ENCODE results near the gene BUD13.
"Not testable (repeated sequence)": the region's sequence is repeated elsewhere in the genome, so short reads cannot be mapped to it uniquely, and the experiment has no call there.

Gene BUD13

GRCh38 chr11:116813170-116813569 lies 40.4 kb upstream of the BUD13 start:
- no peak overlapping the region for H3K4me3 ChIP-seq (replicated peaks; ENCODE audit: low read depth, low read length)
- no peak for TF ChIP-seq CTCF (IDR thresholded peaks at IDR 0.05; ENCODE audit: low read length, missing control alignments)
- no peak for DNase-seq (ENCODE audit: low read depth)

- no peak for TF ChIP-seq CTCF (IDR thresholded peaks at IDR 0.05; ENCODE audit: low read length, missing control alignments)
- no peak overlapping the region for H3K4me3 ChIP-seq (replicated peaks; ENCODE audit: low read depth, low read length)
- no peak for DNase-seq (ENCODE audit: low read depth)
Observed at GRCh38 chr11:116812109-116812508, 39.3 kb upstream of the BUD13 start.

GRCh38 chr11:116811194-116811593 lies 38.4 kb upstream of the BUD13 start:
- DNase-seq (ENCODE audit: low read depth), result no peak
- H3K4me3 ChIP-seq (replicated peaks; ENCODE audit: low read depth, low read length), result no peak overlapping the region
- no peak for TF ChIP-seq CTCF (IDR thresholded peaks at IDR 0.05; ENCODE audit: low read length, missing control alignments)

GRCh38 chr11:116808262-116809175 lies 35.7 kb upstream of the BUD13 start:
- TF ChIP-seq CTCF (IDR thresholded peaks at IDR 0.05; ENCODE audit: low read length, missing control alignments), result no peak
- no peak overlapping the region for H3K4me3 ChIP-seq (replicated peaks; ENCODE audit: low read depth, low read length)
- DNase-seq (ENCODE audit: low read depth), result peak; percentile 94

- H3K4me3 ChIP-seq (replicated peaks; ENCODE audit: low read depth, low read length), result no peak overlapping the region
- no peak for DNase-seq (ENCODE audit: low read depth)
- TF ChIP-seq CTCF (IDR thresholded peaks at IDR 0.05; ENCODE audit: low read length, missing control alignments), result no peak
Observed at GRCh38 chr11:116807601-116808261, 34.9 kb upstream of the BUD13 start.

- DNase-seq (ENCODE audit: low read depth), result no peak
- no peak overlapping the region for H3K4me3 ChIP-seq (replicated peaks; ENCODE audit: low read depth, low read length)
- no peak for TF ChIP-seq CTCF (IDR thresholded peaks at IDR 0.05; ENCODE audit: low read length, missing control alignments)
Observed at GRCh38 chr11:116804001-116804400, 31.2 kb upstream of the BUD13 start.

GRCh38 chr11:116801662-116802061 lies 28.9 kb upstream of the BUD13 start:
- DNase-seq (ENCODE audit: low read depth); H3K4me3 ChIP-seq (replicated peaks; ENCODE audit: low read depth, low read length): not testable (repeated sequence)

All from fibroblast of pulmonary artery (primary cell).